ENCODE measurements around the gene BAIAP2. TPM values are rescaled to one million over a fixed set of nuclear protein-coding genes. Genes with fewer than 3 reads are reported as not detected.

The BAIAP2 gene
- total RNA-seq, 1 donor from 2014 or later: 37.6 TPM

- Mint-ChIP-seq H3K9me3 (ENCODE audit: low read depth) (no peaks in the 10 kb centered on the region), H3K27me3 (peaks cover 52% of the 10 kb centered on the region), H3K4me1 (ENCODE audit: low read depth) (peaks cover 3% of the 10 kb centered on the region), H3K4me3 (ENCODE audit: low read depth) (no peak overlapping the region), H3K36me3 (ENCODE audit: insufficient read depth) (no peaks in the 10 kb centered on the region), H3K27ac (no peak overlapping the region)
- no peak for DNase-seq (ENCODE audit: low spot score, unreplicated experiment)
- TF ChIP-seq CTCF (IDR thresholded peaks at IDR 0.05; ENCODE audit: unreplicated experiment): no peak
Observed at GRCh38 chr17:81003711-81004475, 31.1 kb upstream of the BAIAP2 start.

GRCh38 chr17:81006891-81007290 is 28.1 kb upstream of the BAIAP2 start:
- H3K4me3 Mint-ChIP-seq (ENCODE audit: low read depth): no peak overlapping the region
- no peak overlapping the region for H3K27ac Mint-ChIP-seq
- TF ChIP-seq CTCF (IDR thresholded peaks at IDR 0.05; ENCODE audit: unreplicated experiment): no peak
- peaks cover 46% of the 10 kb centered on the region for H3K27me3 Mint-ChIP-seq
- H3K36me3 Mint-ChIP-seq (ENCODE audit: insufficient read depth): peaks cover 4% of the 10 kb centered on the region
- DNase-seq (ENCODE audit: low spot score, unreplicated experiment): no peak
- peaks cover 9% of the 10 kb centered on the region for H3K9me3 Mint-ChIP-seq (ENCODE audit: low read depth)
- H3K4me1 Mint-ChIP-seq (ENCODE audit: low read depth): peaks cover 4% of the 10 kb centered on the region

- Mint-ChIP-seq H3K9me3 (ENCODE audit: low read depth) (peaks cover 13% of the 10 kb centered on the region), H3K4me3 (ENCODE audit: low read depth) (no peak overlapping the region), H3K36me3 (ENCODE audit: insufficient read depth) (peaks cover 6% of the 10 kb centered on the region), H3K4me1 (ENCODE audit: low read depth) (peaks cover 6% of the 10 kb centered on the region), H3K27me3 (peaks cover 35% of the 10 kb centered on the region), H3K27ac (no peak overlapping the region)
- TF ChIP-seq CTCF (IDR thresholded peaks at IDR 0.05; ENCODE audit: unreplicated experiment): no peak
- DNase-seq (ENCODE audit: low spot score, unreplicated experiment): no peak
Observed at GRCh38 chr17:81008140-81008539, 26.8 kb upstream of the BAIAP2 start.

GRCh38 chr17:81009136-81009535 is 25.8 kb upstream of the BAIAP2 start:
- peaks cover 6% of the 10 kb centered on the region for H3K4me1 Mint-ChIP-seq (ENCODE audit: low read depth)
- no peak for TF ChIP-seq CTCF (IDR thresholded peaks at IDR 0.05; ENCODE audit: unreplicated experiment)
- peaks cover 28% of the 10 kb centered on the region for H3K27me3 Mint-ChIP-seq
- no peak overlapping the region for H3K4me3 Mint-ChIP-seq (ENCODE audit: low read depth)
- peaks cover 13% of the 10 kb centered on the region for H3K9me3 Mint-ChIP-seq (ENCODE audit: low read depth)
- no peak overlapping the region for H3K27ac Mint-ChIP-seq
- peaks cover 6% of the 10 kb centered on the region for H3K36me3 Mint-ChIP-seq (ENCODE audit: insufficient read depth)
- no peak for DNase-seq (ENCODE audit: low spot score, unreplicated experiment)

- no peak for DNase-seq (ENCODE audit: low spot score, unreplicated experiment)
- Mint-ChIP-seq H3K9me3 (ENCODE audit: low read depth) (peaks cover 17% of the 10 kb centered on the region), H3K27ac (no peak overlapping the region), H3K4me3 (ENCODE audit: low read depth) (no peak overlapping the region), H3K27me3 (peaks cover 21% of the 10 kb centered on the region), H3K36me3 (ENCODE audit: insufficient read depth) (peaks cover 9% of the 10 kb centered on the region), H3K4me1 (ENCODE audit: low read depth) (peaks cover 3% of the 10 kb centered on the region)
- no peak for TF ChIP-seq CTCF (IDR thresholded peaks at IDR 0.05; ENCODE audit: unreplicated experiment)
Observed at GRCh38 chr17:81010935-81011334, 24.0 kb upstream of the BAIAP2 start.

All from progenitor cell of endocrine pancreas (in vitro differentiated cells).